Activated CD4-positive, alpha-beta T cell treated with anti-CD3 and anti-CD28 coated beads, Interleukin-2, amount 10 ng/mL, durations not matched to agents 24 days and 14 days (primary cell): ENCODE measurements around the gene SHE. TPM values are rescaled to one million over a fixed set of nuclear protein-coding genes. Genes with fewer than 3 reads are reported as not detected.

Experiments
- DNase-seq: peaks from one replicate; pipeline ENCODE4 v3.0.0; 2022
- H3K27ac Mint-ChIP-seq: one replicate; pipeline ENCODE4 v1.8.0; 2022; ENCODE audit warnings: mild to moderate bottlenecking, mixed read lengths
- H3K27me3 Mint-ChIP-seq: one replicate; pipeline ENCODE4 v1.8.0; 2022; ENCODE audit warnings: mixed read lengths
- H3K36me3 Mint-ChIP-seq: one replicate; pipeline ENCODE4 v1.8.0; 2022; ENCODE audit warnings: low read depth, mild to moderate bottlenecking, mixed read lengths
- H3K4me1 Mint-ChIP-seq: one replicate; pipeline ENCODE4 v1.8.0; 2021; ENCODE audit warnings: mixed read lengths
- H3K4me3 Mint-ChIP-seq: one replicate; pipeline ENCODE4 v1.8.0; 2022; ENCODE audit warnings: mild to moderate bottlenecking, moderate library complexity, mixed read lengths
- H3K9me3 Mint-ChIP-seq: one replicate; pipeline ENCODE4 v1.8.0; 2021; ENCODE audit warnings: mixed read lengths
- intact Hi-C: fragments of 100-400 bp; cut with micrococcal nuclease; formaldehyde crosslinking; loops from one replicate; pipeline ENCODE4 v1.15.1; 2023
- total RNA-seq: library from RNA; stranded (reverse); gene quantifications from 2 replicates; pipeline ENCODE4 v1.2.3, GENCODE V29; 2022

Gene SHE
- total RNA-seq, result not detected in 2 replicates

DNA sequence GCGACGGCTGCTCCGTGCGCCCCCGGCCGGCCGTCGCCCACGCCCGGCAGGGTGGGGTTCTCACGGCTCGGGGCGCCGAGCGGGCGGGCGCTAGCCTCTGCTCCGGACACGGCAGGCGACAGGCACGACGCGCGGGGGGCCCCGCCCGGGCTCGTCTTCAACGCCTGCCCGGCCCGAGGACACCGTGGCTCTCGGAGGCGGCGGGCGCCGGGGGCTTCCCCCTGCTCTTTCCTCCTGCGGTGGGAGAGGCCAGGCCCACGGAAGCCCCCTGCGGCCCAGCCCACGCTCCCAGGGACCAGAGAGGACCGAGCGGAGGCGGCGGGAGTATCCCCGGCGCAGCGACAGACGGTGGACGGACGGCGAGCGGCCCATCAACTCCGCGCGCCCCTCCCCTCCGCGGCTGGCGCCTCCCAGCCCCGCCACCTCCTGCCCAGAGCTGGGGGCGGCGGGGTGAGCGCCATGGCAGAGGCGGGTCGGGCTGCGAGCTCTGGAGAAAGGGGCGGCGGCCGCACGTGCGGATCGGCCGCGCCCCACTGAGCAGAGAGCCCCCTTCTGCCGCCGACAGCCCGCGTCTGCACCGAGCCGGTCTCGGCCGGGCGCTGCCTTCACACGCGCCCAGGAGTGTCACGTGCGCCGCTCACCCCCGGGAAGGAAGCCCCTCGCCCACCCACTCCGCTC lies at the start of gene SHE, which contains the start of gene TDRD10:
Gene SHE (minus strand): TSS at position 347 of the 678 bp plus-strand sequence. CDS start 386 bp downstream, outside the sequence.
Gene TDRD10 (plus strand): TSS at position 154 of the 678 bp plus-strand sequence. CDS start 4,685 bp downstream, outside the sequence.
- H3K4me3 Mint-ChIP-seq, result peak within 1 kb of the TSS; percentile 54
- peak; percentile 61 for DNase-seq

DNA sequence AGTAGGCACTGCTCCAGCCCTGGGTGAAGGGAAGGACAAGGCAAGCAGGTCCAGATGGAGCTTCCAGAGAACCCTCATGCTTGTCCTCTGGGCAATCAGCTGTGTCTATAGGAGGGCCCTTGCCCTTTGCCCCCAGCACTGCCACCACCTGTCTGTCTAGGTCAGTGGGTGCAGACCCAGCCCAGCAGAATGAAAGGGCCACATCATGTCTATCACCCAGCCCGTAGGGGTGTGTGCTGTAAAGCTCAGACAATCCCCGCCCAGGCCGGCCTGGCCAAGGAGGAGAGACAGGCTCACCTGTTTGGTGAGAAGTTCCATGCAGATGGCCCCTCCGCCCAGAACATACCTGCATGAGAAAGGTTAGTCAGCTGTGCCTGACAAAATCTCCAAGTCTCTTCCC lies 49.3 kb upstream of the SHE start:
- H3K27me3 Mint-ChIP-seq, result no peaks in the 10 kb centered on the region
- no peak overlapping the region for H3K27ac Mint-ChIP-seq
- H3K4me3 Mint-ChIP-seq, result no peak overlapping the region
- peaks cover 65% of the 10 kb centered on the region for H3K36me3 Mint-ChIP-seq
- no peak for DNase-seq
- peaks cover 32% of the 10 kb centered on the region for H3K4me1 Mint-ChIP-seq
- H3K9me3 Mint-ChIP-seq, result no peaks in the 10 kb centered on the region
- intact Hi-C loops, result no loop called here

More for the DNA sequence above, at the start of gene SHE, which contains the start of gene TDRD10:
- no peak within 1 kb of the TSS for H3K27ac Mint-ChIP-seq
- H3K27me3 Mint-ChIP-seq, result peaks cover 72% of the 10 kb centered on the region
- peaks cover 4% of the 10 kb centered on the region for H3K4me1 Mint-ChIP-seq
- H3K36me3 Mint-ChIP-seq, result peaks cover 1% of the 10 kb centered on the region
- intact Hi-C loops, result no loop called here
- no peaks in the 10 kb centered on the region for H3K9me3 Mint-ChIP-seq

DNA sequence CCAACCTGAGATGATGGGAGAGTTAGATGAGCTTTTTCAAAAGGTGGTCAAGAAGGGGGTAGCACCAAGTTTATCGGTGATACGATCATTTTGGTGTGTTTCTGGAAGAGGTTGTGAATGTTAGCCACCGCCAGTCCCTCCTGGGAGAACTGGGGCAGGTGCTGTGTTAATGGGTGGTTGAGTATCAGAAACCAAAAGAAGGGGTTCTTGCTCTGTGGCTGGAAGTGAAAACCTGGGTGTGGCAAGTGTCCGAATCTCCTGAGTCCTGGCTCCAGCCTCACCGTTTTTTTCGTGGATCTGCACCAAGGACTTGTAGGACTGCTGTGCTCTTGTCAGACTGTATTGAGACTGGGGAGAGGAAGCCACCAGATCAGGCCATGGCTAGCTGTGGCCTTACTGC lies 48.4 kb upstream of the SHE start:
- H3K36me3 Mint-ChIP-seq, result peaks cover 57% of the 10 kb centered on the region
- no peaks in the 10 kb centered on the region for H3K9me3 Mint-ChIP-seq
- intact Hi-C loops, result no loop called here
- no peaks in the 10 kb centered on the region for H3K27me3 Mint-ChIP-seq
- H3K27ac Mint-ChIP-seq, result no peak overlapping the region
- DNase-seq, result no peak
- no peak overlapping the region for H3K4me3 Mint-ChIP-seq
- peaks cover 25% of the 10 kb centered on the region for H3K4me1 Mint-ChIP-seq

DNA sequence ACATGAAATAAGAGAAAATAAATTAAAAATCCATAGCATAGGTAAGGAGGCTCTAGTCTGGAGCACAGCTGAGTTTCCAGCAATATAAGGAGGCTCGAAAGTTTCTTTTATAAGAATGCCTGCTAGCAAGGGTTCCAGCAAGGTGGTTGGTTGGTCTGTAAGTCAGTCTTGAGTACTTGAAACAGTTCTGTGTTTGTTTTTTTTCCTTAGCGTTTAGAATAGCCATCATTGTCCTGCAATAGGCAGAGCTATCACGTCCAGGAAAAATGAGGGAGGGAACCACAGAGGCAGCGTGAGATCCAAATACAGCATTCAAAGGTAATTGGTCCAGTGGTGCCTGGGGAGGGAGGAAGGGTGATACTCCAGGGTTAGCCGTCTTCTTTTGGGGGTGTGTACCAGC lies 47.9 kb upstream of the SHE start:
- peaks cover 51% of the 10 kb centered on the region for H3K36me3 Mint-ChIP-seq
- H3K27me3 Mint-ChIP-seq, result no peaks in the 10 kb centered on the region

DNA sequence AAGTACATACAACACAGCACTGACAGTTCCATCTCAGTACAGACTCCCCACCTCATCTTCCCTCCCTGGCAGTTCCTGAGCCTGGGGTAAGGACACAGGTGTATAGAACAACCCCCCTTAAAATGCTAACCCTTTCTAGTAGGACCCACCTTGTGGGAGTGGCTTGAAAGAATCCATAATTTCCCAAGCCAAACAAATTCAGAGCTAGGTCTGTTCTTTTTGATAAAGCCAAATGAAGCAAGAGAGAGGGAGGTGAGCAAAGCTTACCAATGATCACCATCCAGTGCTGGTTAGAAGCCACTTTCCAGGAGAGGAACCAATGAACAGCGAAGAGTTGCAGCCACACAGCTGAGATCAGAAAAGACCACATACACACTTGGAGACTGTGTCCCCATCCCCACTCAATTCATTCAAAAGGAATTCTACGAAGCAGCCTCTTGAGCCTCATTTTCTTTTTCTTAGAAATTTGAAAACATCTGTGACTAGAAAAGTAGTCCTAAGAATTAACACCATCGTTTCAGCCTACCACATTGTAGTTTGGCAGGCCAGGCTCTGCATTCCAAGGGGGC lies 47.1 kb upstream of the SHE start:
- H3K27ac Mint-ChIP-seq, result no peak overlapping the region
- H3K27me3 Mint-ChIP-seq, result no peaks in the 10 kb centered on the region
- peaks cover 43% of the 10 kb centered on the region for H3K36me3 Mint-ChIP-seq
- intact Hi-C loops, result no loop called here
- H3K4me3 Mint-ChIP-seq, result no peak overlapping the region
- H3K4me1 Mint-ChIP-seq, result peaks cover 18% of the 10 kb centered on the region
- no peak for DNase-seq
- no peaks in the 10 kb centered on the region for H3K9me3 Mint-ChIP-seq

More for the DNA sequence above, 47.9 kb upstream of the SHE start:
- intact Hi-C loops, result no loop called here
- no peak for DNase-seq
- Mint-ChIP-seq H3K4me1 (peaks cover 20% of the 10 kb centered on the region), H3K27ac (no peak overlapping the region), H3K4me3 (no peak overlapping the region), H3K9me3 (no peaks in the 10 kb centered on the region)

DNA sequence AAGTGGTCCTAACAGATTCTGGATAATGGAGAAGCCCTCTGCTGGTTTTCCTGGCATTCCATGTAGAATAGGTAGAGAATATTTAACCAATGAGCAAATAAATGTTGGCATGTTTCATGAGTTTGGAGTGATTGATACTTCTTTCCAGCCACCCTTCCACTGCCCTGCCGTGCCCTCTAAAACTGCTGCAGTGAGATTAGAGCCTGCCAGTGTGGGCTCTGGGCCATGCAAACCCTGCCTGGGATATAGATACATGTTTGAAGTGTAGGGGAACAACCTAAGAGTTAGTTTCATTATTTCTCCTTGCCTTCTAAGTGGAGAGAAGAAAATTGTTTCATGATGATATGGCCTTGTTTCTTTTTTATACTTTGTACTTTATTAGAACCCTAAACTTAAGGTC lies 45.8 kb upstream of the SHE start:
- Mint-ChIP-seq H3K9me3 (no peaks in the 10 kb centered on the region), H3K4me3 (no peak overlapping the region), H3K4me1 (peaks cover 13% of the 10 kb centered on the region), H3K27me3 (no peaks in the 10 kb centered on the region), H3K27ac (peak overlapping the region; percentile 10), H3K36me3 (peaks cover 33% of the 10 kb centered on the region)
- intact Hi-C loops, result no loop called here
- no peak for DNase-seq

DNA sequence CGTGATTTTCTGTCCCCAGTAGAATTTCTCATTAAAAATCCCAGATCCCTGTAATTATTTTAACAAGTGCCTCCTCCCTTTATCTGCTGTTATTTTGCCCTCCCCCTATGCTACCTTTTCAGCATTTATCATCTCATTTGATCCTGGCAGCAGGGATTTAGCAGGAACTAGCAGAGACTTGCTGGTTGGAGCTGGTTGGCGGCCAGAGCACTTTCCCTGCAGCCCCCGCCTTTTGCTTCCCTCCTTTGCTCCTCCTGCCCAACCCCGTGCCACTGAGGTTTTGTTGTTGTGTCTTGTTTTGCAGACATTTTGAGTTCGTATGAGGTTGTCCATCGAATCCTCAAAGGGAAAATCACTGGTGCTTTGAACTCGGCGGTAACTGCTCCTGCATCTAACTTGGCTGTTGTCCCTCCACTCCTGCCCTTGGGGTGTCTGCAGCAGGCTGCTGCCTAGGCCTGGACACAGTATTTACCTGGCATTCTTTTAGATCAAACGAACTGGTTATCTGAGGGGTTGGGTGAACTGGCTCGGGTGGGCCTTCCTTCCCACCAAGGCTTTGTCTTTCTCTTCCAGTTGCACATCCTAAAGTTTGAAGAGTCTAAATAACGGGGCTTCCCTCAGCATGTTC lies 45.0 kb upstream of the SHE start:
- Mint-ChIP-seq H3K27ac (no peak overlapping the region), H3K27me3 (peaks cover 2% of the 10 kb centered on the region), H3K4me3 (no peak overlapping the region), H3K9me3 (no peaks in the 10 kb centered on the region), H3K36me3 (peaks cover 25% of the 10 kb centered on the region), H3K4me1 (peaks cover 11% of the 10 kb centered on the region)
- intact Hi-C loops, result no loop called here
- no peak for DNase-seq

DNA sequence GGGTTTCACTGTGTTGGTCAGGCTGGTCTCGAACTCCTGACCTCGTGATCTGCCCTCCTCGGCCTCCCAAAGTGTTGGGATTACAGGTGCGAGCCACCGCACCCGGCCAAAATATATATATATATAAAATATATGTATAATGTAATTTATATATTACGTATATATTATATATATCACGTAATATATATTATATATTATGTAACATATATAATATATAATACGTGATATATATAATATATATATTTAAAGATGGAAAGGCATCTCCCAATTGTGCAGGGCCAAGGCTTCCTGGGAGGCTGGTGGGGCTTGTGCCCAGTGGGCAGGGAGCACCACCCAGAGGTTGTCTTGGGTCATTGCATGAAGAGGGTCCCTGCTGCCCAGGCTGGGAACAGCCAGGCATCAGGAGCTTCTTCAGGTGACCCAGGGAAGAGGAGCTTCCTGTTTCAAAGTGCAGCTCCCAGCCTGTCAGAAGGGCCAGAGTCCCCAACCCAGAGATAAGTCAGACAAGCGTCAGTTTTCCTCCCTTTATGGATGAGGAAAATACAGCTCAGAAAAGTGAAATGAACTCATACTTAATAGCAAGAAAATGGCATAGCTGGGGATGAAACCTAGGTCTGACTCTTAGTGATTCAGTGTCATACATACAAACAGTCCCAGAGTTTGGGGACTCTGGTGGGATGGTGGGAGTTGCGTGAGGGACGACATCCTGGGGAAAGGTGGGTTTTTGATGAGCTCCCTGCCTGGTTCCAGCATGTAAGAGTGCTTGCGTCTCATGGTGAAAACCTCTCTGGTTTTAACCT lies 44.3 kb upstream of the SHE start:
- peaks cover 5% of the 10 kb centered on the region for H3K27me3 Mint-ChIP-seq
- peaks cover 11% of the 10 kb centered on the region for H3K4me1 Mint-ChIP-seq
- DNase-seq, result peak; percentile 85
- H3K4me3 Mint-ChIP-seq, result no peak overlapping the region
- H3K27ac Mint-ChIP-seq, result peak overlapping the region; percentile 31
- no peaks in the 10 kb centered on the region for H3K9me3 Mint-ChIP-seq
- peaks cover 20% of the 10 kb centered on the region for H3K36me3 Mint-ChIP-seq
- intact Hi-C loops, result loop anchor here (1.0 kb wide), 1 partner anchor 66 kb away; no protein-coding TSS in a partner anchor

DNA sequence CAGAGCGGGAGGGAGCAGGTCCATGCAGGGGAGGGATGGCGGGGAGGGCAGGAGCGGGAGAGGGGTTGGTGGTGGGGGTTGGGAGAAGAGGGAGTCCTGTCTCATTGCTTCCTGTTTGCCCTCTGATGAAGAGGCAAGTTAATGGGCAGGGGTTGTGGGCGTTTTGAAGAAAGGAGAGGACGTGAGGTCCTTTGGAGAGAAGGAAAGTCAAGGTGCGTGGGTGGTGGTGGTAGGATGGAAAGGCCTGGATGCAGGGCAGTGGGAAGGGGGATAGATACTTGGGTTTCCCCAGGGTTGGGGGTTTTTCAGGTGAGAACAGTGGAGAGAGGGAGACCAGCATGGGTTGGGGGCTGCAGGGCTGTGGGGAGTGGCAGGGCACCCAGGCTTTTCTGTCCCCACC lies 39.0 kb upstream of the SHE start:
- Mint-ChIP-seq H3K27me3 (peaks cover 22% of the 10 kb centered on the region), H3K4me3 (no peak overlapping the region), H3K27ac (no peak overlapping the region), H3K9me3 (no peaks in the 10 kb centered on the region), H3K36me3 (no peaks in the 10 kb centered on the region), H3K4me1 (no peaks in the 10 kb centered on the region)
- intact Hi-C loops, result no loop called here
- DNase-seq, result no peak

DNA sequence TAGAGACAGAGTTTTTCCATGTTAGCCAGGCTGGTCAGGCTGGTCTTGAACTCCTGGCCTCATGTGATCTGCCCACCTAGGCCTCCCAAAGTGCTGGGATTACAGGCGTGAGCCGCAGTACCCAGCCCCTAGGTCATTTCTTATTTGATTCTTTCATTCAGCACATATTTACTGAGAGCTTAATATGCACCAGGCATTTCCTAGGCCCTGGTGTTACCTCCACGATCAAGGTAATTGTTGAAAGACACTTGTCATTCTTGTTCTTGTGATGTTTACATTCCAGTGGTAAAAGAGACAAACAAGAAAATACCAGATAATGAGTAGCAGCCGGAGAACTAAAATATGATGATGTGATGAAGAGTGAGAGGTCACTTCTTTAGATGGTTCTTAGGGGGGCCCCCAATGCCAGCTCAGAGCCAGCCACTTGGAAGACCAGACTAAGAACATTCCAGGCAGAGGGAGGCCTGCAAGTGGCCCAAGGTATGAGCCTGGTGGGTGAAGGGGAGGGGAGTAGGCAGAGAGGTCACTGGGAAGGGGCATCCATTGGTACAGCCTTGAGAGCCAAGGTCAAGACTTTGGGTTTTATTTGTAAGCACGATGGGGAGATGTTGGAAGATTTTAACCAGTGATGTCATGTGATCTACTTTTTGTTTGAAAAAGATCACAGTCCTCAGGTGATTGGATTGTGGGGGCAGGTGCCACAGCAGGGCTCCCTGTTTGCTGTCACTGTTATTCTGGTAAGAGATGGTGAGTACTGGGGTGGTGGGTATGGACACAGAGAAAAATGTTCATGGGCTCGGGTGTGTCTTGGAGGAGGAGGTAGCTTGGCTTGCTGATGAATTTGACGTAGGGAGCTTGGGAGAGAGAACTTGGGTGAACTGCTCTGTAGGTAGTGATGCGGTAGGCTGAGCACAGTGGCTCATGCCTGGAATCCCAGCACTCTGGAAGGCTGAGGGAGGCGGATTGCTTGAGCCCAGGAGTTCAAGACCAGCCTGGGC lies 37.6 kb upstream of the SHE start:
- Mint-ChIP-seq H3K36me3 (no peaks in the 10 kb centered on the region), H3K27ac (no peak overlapping the region), H3K4me1 (no peaks in the 10 kb centered on the region), H3K27me3 (peaks cover 29% of the 10 kb centered on the region), H3K4me3 (no peak overlapping the region), H3K9me3 (no peaks in the 10 kb centered on the region)
- DNase-seq, result no peak
- intact Hi-C loops, result no loop called here

DNA sequence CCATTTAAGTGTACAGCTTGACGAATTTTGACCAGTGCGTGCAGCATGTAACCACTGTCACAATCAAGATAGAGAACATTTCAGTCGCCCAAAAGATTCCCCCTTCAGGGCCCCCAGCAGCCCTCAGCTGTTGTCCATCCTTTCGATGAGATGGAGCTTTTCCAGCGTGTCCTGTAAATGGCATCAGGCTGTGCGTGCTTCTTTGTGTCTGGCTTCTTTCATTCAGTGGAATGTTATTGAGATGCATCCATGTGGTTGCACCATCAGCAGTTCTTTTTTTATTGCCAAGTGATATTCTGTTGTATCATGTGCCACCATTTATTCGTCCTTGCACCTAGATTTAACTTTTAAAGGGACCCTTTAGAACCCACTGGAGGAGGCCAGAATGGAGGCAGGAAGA lies 34.4 kb upstream of the SHE start:
- DNase-seq, result no peak
- H3K27me3 Mint-ChIP-seq, result peaks cover 31% of the 10 kb centered on the region
- H3K4me1 Mint-ChIP-seq, result no peaks in the 10 kb centered on the region
- no peak overlapping the region for H3K4me3 Mint-ChIP-seq
- H3K36me3 Mint-ChIP-seq, result no peaks in the 10 kb centered on the region
- H3K9me3 Mint-ChIP-seq, result no peaks in the 10 kb centered on the region
- intact Hi-C loops, result no loop called here
- H3K27ac Mint-ChIP-seq, result no peak overlapping the region

DNA sequence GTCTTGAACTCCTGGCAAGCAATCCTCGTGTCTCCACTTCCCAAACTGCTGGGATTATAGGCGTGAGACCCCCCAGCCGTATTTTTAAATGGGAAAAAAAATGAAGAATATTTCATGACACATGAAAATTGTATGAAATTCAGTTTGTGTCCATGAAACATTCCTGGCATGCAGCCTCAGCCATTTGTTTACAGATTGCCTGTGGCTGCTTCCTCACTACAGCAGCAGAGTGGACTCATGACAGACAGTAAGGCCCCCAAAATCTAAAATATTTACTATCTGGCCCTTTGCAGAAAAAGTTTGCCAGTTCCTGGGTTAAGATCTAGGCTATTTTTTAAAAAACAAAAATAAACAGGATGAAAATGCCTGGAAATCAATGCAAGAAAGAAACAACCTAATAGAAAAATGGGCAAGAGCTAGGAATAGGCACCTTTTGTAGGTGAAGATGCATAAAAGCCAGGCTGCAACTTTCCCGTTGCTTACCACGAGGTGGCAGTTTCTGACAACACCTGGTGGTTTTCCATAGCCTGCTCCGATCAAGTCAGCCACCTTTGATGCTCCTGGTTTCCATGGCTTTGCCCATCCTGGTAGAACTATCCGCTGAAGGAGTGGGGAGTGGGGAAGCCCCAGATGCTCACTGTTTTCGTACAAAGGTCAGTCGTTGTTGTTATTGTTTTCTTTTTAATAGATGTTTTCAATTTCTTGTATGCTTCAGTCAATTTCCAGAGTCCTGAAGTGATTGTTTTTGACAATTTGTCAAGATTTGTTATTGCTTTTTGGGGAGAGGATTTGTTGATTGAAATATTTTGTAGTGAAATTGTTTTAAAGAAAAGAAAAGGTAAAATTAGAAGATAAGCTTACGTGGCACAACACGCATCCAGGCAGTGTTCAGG lies 32.0 kb upstream of the SHE start:
- Mint-ChIP-seq H3K4me1 (no peaks in the 10 kb centered on the region), H3K4me3 (no peak overlapping the region), H3K9me3 (no peaks in the 10 kb centered on the region), H3K27me3 (peaks cover 22% of the 10 kb centered on the region), H3K27ac (no peak overlapping the region), H3K36me3 (no peaks in the 10 kb centered on the region)
- DNase-seq, result no peak
- intact Hi-C loops, result no loop called here
